Subcutaneous abdominal adipose tissue (tissue), 5 donors: Measurements from ENCODE around the gene SRBD1.

Source experiments
- H3K27ac ChIP-seq: one replicate; pipeline ENCODE4 v1.7.0; 2013; ENCODE audit warnings: low read depth, mild to moderate bottlenecking, inconsistent platforms, low read length, moderate library complexity
- H3K27me3 ChIP-seq, 5 donors: one replicate each; pipeline ENCODE4 v1.7.0; 2013; ENCODE audit warnings: low read length in 5 of 5, inconsistent platforms in 1 of 5; ENCODE audit not compliant: control insufficient read depth in 5 of 5, insufficient read depth in 4 of 5
- H3K36me3 ChIP-seq, 5 donors: one replicate each; pipeline ENCODE4 v1.7.0; 2013; ENCODE audit warnings: low read length in 5 of 5; ENCODE audit not compliant: control insufficient read depth in 5 of 5, insufficient read depth in 5 of 5
- H3K4me1 ChIP-seq, 5 donors: one replicate each; pipeline ENCODE4 v1.7.0; 2013; ENCODE audit warnings: low read length in 5 of 5, mild to moderate bottlenecking in 3 of 5, moderate library complexity in 1 of 5; ENCODE audit not compliant: control insufficient read depth in 5 of 5, insufficient read depth in 5 of 5
- H3K4me3 ChIP-seq, 5 donors: one replicate each; pipeline ENCODE4 v1.7.0; 2013; ENCODE audit warnings: low read length in 5 of 5, low read depth in 1 of 5
- H3K9ac ChIP-seq, 5 donors: one replicate each; pipeline ENCODE4 v1.7.0; 2013; ENCODE audit warnings: low read length in 5 of 5, mild to moderate bottlenecking in 4 of 5, moderate library complexity in 3 of 5
- H3K9me3 ChIP-seq, 5 donors: one replicate each; pipeline ENCODE4 v1.7.0; 2013; ENCODE audit warnings: low read length in 5 of 5; ENCODE audit not compliant: control insufficient read depth in 5 of 5
- donor health status: healthy.
- donor health status: healthy.
- donor health status: healthy.
- donor health status: healthy.
- donor health status: healthy.

The SRBD1 gene

DNA sequence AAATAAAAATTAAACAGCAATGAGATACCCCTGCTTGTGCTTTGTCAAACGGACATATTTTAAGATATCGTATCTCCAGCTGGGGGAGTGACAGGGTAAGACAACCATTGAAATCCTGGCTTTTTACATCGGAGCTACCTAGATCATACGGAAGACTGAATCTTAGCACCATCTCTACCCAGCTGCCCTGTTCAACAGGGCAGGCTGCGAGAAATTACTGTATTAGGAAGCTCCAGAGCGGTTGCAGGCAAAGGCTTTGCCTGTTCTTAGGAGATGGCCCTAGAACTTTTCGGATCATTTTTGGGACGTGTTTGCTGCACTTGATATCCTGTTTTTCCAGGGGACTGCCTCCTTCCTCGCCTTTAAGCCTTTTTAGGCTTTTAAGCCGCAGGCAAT is 38.4 kb upstream of the SRBD1 start:
- Histone ChIP-seq H3K9ac (peak overlapping the region; percentile 60 to 99 (median 93)), H3K4me1 (peaks cover 3 to 54% (median 38%) of the 10 kb centered on the region in 5 donors), H3K27ac (peak overlapping the region; percentile 100), H3K9me3 (no peaks in the 10 kb centered on the region), H3K4me3 (peak overlapping the region; percentile 72 to 91 (median 86)), H3K27me3 (no peaks in the 10 kb centered on the region), H3K36me3 (no peaks in the 10 kb centered on the region)

DNA sequence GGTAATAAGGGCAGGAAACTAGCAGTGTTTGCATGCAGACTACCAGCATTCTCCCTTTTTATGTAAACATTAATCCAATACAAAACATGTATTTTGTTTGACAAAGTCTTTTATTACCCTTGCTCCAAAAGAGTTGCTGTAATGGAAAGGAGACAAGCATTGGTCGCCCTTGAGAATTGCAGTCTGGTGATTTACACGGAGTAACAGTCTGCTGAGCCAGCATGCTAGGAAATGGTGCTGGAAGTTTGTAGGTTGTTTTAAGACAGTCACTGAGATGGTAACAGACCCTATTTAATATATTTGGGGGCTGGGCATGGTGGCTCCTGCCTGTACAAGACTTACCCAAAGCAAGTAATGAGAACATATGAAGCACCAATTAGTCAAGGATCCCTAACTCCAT is 37.6 kb upstream of the SRBD1 start:
- H3K9me3 ChIP-seq = no peaks in the 10 kb centered on the region
- H3K9ac ChIP-seq = peak overlapping the region in 3 of 5 donors; percentile 93 to 99 (median 98)
- peaks cover 3 to 54% (median 43%) of the 10 kb centered on the region in 5 donors for H3K4me1 ChIP-seq
- H3K27ac ChIP-seq = peak overlapping the region; percentile 100
- no peaks in the 10 kb centered on the region for H3K36me3 ChIP-seq
- H3K4me3 ChIP-seq = peak overlapping the region in 3 of 5 donors; percentile 20 to 88 (median 29)
- no peaks in the 10 kb centered on the region for H3K27me3 ChIP-seq

DNA sequence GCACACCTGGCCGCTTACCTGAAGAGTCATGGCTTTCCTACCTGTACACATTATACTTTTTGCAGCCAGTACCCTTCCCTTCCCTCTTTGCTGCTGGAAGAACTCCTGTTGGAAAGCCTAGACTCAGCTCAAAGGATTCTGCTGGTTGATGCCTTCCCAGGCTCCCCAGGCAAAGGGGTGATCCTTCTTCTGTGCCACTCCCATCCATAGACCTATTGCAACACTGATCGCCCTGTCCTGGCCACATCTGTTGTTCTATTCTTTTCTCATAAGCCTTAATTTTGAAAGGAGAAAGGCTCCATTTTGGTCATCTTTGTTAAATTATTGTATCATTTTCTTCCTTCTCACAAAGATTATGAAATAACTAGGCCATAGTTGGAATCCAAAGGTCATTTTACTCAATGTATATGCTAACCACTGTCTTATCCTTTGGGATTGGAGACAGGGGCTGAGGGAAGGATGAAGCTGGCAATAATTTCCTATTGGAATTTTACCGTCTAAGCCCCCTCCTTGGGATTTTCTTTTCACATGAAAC is 37.0 kb upstream of the SRBD1 start:
- peaks cover 0 to 1% (median under 1%) of the 10 kb centered on the region in 5 donors for H3K27me3 ChIP-seq
- H3K4me1 ChIP-seq = peaks cover 3 to 54% (median 43%) of the 10 kb centered on the region in 5 donors
- no peaks in the 10 kb centered on the region for H3K9me3 ChIP-seq
- peak overlapping the region in 2 of 5 donors; percentile 17 to 98 for H3K9ac ChIP-seq
- H3K27ac ChIP-seq = peak overlapping the region; percentile 100
- no peak overlapping the region for H3K4me3 ChIP-seq
- no peaks in the 10 kb centered on the region for H3K36me3 ChIP-seq

DNA sequence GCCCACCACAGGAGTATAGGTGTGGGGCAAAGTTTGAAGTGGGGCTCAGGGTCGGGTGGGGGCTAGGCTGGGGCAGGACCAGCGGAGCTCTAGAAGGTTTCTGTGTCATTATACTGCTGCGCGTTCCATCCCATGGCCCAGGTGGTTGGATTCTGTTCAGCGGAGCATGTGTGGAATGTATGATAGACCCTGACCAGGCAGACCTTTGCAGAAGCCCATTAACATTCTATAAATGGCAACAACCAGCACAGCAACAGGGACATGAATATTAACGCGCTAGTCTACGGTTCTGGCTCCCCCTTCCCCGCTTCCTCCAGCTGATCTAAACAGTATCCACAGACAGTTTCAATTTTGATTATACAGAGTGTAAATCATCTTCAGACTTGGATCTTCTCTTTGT is 36.3 kb upstream of the SRBD1 start:
- H3K27me3 ChIP-seq = peaks cover 0 to 8% (median 4%) of the 10 kb centered on the region in 5 donors
- H3K36me3 ChIP-seq = no peaks in the 10 kb centered on the region
- H3K9me3 ChIP-seq = no peaks in the 10 kb centered on the region
- no peak overlapping the region for H3K4me3 ChIP-seq
- H3K27ac ChIP-seq = no peak overlapping the region
- no peak overlapping the region for H3K9ac ChIP-seq
- peaks cover 3 to 49% (median 36%) of the 10 kb centered on the region in 5 donors for H3K4me1 ChIP-seq

DNA sequence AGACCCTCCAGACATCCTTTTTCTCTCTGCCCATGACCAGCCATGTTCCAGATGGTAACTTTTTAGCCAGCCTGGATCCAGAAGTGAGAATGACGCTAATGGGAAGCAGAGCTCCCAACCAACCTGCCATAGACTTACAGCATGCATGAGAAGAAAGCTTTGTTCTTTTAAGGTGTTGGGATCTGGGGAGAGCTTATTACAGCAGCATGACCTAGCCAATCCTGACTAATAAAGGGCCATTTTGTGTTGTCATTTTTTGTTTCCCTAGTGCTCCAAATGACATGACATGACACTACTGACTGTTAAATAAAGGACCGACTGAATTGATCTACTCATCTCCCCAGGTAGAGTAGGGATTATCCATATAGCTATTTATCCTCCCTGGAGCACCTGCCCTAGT is 35.2 kb upstream of the SRBD1 start:
- Histone ChIP-seq H3K9me3 (no peaks in the 10 kb centered on the region), H3K27me3 (peaks cover 0 to 12% (median 4%) of the 10 kb centered on the region in 5 donors), H3K4me3 (no peak overlapping the region), H3K36me3 (no peaks in the 10 kb centered on the region), H3K27ac (no peak overlapping the region), H3K9ac (no peak overlapping the region), H3K4me1 (peaks cover 3 to 41% (median 32%) of the 10 kb centered on the region in 5 donors)

DNA sequence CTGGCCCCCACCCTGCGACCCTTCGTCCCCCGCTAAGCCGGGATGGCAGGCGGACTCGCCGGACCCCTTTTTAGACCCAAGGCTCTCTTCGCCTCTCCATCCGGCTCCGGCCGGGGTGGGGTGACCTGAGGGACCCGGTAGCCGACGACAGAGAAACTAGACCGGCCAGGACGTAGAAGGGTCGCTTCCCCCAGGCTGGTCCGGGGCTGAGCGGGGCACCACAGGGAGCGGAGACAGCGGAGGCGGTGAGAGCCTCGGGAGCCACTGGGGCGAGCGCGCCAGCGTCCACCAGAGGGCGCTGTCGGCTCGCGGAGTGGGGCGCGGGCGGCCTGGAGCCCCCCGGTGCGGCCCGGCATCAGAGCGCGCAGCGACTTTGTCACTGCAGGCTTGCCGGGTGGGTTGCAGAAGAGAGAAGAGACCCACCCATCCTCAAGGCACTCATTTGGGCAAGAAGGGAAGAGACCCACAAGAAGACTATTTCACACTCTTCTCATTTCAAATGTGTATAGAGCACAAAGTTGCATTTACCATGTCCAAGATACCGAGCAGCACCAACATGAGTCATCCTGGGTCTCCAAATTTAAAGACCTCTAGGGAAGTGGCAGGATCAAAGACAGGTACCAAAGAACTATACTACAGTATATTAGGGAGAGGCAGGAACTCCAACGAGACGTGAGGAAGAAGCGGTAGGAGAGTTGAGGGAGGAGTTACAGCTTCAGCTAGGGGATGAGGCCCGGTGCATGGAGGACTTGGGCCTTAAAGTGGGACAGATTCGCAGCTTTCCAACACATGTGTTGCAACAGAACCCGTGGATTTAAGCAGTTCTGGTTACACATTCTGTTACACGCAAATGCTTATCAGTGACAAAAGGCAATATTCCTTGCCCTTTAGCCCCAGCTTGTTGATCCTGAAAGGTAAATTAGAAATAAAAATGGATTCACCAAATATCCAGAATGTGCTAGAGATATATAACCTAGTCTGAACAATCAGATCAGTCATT is 32.8 kb upstream of the SRBD1 start:
- H3K27me3 ChIP-seq = peaks cover 0 to 18% (median 4%) of the 10 kb centered on the region in 5 donors
- peak overlapping the region in 4 of 5 donors; percentile 41 to 78 (median 60) for H3K9ac ChIP-seq
- peak overlapping the region; percentile 17 to 65 (median 64) for H3K4me3 ChIP-seq
- peak overlapping the region; percentile 51 for H3K27ac ChIP-seq
- peaks cover 3 to 27% (median 22%) of the 10 kb centered on the region in 5 donors for H3K4me1 ChIP-seq
- H3K36me3 ChIP-seq = no peaks in the 10 kb centered on the region
- no peaks in the 10 kb centered on the region for H3K9me3 ChIP-seq

- Histone ChIP-seq H3K27ac (no peak overlapping the region), H3K4me3 (peak overlapping the region; percentile 26 to 65 (median 64)), H3K36me3 (no peaks in the 10 kb centered on the region), H3K27me3 (peaks cover 0 to 18% (median 4%) of the 10 kb centered on the region in 5 donors), H3K4me1 (peaks cover 3 to 20% (median 16%) of the 10 kb centered on the region in 5 donors), H3K9me3 (no peaks in the 10 kb centered on the region), H3K9ac (peak overlapping the region in 4 of 5 donors; percentile 41 to 78 (median 60))
Observed at GRCh38 chr2:45643095-45643494, 32.0 kb upstream of the SRBD1 start.

DNA sequence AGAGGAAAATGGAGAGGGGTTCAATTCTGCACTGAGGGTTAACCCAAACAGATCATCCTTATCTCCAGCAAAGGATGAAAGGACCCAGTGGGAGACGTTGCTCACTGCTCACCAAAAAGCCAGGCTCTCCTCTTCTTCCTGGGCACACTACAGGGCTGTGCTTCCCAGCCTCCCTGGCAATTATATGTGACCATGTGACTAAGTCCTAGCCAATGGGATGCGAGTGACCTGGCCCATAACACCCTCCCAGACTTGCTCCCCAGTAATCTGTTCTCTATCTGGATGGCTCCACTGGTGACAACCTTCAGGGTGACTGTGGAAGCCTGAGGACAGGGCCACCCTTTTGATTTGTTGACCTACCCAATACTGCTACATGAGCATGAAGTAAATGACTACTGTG is 29.5 kb upstream of the SRBD1 start:
- Histone ChIP-seq H3K27ac (no peak overlapping the region), H3K36me3 (no peaks in the 10 kb centered on the region), H3K4me3 (no peak overlapping the region), H3K9me3 (no peaks in the 10 kb centered on the region), H3K27me3 (peaks cover 0 to 18% (median 6%) of the 10 kb centered on the region in 5 donors), H3K4me1 (peaks cover 0 to 15% (median 13%) of the 10 kb centered on the region in 5 donors), H3K9ac (no peak overlapping the region)

GRCh38 chr2:45637440-45637839 is 26.4 kb upstream of the SRBD1 start:
- Histone ChIP-seq H3K9me3 (no peaks in the 10 kb centered on the region), H3K27ac (no peak overlapping the region)

GRCh38 chr2:45636008-45636407 is 24.9 kb upstream of the SRBD1 start:
- H3K27me3 ChIP-seq = peaks cover 0 to 6% (median 0%) of the 10 kb centered on the region in 5 donors
- no peak overlapping the region for H3K27ac ChIP-seq
- no peaks in the 10 kb centered on the region for H3K36me3 ChIP-seq
- H3K9me3 ChIP-seq = no peaks in the 10 kb centered on the region
- no peak overlapping the region for H3K4me3 ChIP-seq
- H3K9ac ChIP-seq = no peak overlapping the region
- no peaks in the 10 kb centered on the region for H3K4me1 ChIP-seq

More at GRCh38 chr2:45637440-45637839, 26.4 kb upstream of the SRBD1 start:
- Histone ChIP-seq H3K9ac (no peak overlapping the region), H3K27me3 (peaks cover 0 to 11% (median 3%) of the 10 kb centered on the region in 5 donors), H3K36me3 (no peaks in the 10 kb centered on the region), H3K4me3 (no peak overlapping the region), H3K4me1 (no peaks in the 10 kb centered on the region)
